HG02623 (cell line): Measurements from ENCODE around the gene LCN1.

Source experiments
- ATAC-seq: cut with Tn5 transposase; IDR thresholded peaks from one replicate; pipeline ENCODE4 v1.9.1; 2021; ENCODE audit warnings: moderate library complexity; ENCODE audit not compliant: unreplicated experiment

The LCN1 gene

GRCh38 chr9:135565636-135566035 lies 44.4 kb downstream of the LCN1 start:
- ATAC-seq, result no peak

- no peak for ATAC-seq
These were observed 45.3 kb downstream of the LCN1 start for GRCh38 chr9:135566552-135566951.

GRCh38 chr9:135567311-135567710 lies 46.1 kb downstream of the LCN1 start:
- no peak for ATAC-seq

GRCh38 chr9:135568026-135568425 lies 46.8 kb downstream of the LCN1 start:
- no peak for ATAC-seq

- no peak for ATAC-seq
These were observed 49.2 kb downstream of the LCN1 start for GRCh38 chr9:135570456-135570855.

GRCh38 chr9:135572233-135572632 lies 51.0 kb downstream of the LCN1 start:
- no peak for ATAC-seq

GRCh38 chr9:135573124-135573523 lies 51.9 kb downstream of the LCN1 start:
- ATAC-seq, result no peak

GRCh38 chr9:135574331-135574730 lies 53.1 kb downstream of the LCN1 start:
- ATAC-seq, result no peak

- ATAC-seq, result no peak
These were observed 53.7 kb downstream of the LCN1 start for GRCh38 chr9:135574943-135575342.
